ENCODE results near the gene DEFB125. TPM values are rescaled to one million over a fixed set of nuclear protein-coding genes. Genes with fewer than 3 reads are reported as not detected.
"Not testable (repeated sequence)": the region's sequence is repeated elsewhere in the genome, so short reads cannot be mapped to it uniquely, and the experiment has no call there.

Gene DEFB125, protein sequence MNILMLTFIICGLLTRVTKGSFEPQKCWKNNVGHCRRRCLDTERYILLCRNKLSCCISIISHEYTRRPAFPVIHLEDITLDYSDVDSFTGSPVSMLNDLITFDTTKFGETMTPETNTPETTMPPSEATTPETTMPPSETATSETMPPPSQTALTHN
- not detected in 2 replicates for total RNA-seq (2014; rRNA removed; shearing (Covaris generic))

- no peak for DNase-seq (ENCODE audit: low read depth)
These were observed at the start of gene DEFB125 for GRCh38 chr20:87401-87800. Gene DEFB125 (plus strand): TSS chr20:87672. CDS start chr20:87710, 38 bp downstream.

- DNase-seq (ENCODE audit: low read depth): peak; percentile 16
These were observed 27.2 kb upstream of the DEFB125 start for GRCh38 chr20:60035-60918.

DNA sequence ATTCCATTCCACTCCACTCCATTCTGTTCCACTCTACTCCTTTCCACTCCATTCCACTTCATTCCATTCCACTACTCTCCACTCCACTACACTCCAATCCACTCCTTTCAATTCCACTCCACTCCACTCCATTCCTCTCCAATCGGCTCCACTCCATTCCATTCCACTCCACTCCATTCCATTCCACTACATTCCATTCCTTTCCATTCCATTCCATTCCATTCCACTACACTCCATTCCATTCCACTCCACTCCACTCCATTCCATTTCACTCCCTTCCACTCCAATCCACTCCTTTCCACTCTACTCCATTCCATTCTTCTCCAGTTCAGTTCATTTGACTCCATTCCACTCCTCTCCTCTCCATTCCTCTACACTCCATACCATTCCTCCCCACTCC is 26.2 kb upstream of the DEFB125 start:
- DNase-seq (ENCODE audit: low read depth): no peak

- DNase-seq (ENCODE audit: low read depth): no peak
These were observed 25.7 kb upstream of the DEFB125 start for GRCh38 chr20:61757-62156.

DNA sequence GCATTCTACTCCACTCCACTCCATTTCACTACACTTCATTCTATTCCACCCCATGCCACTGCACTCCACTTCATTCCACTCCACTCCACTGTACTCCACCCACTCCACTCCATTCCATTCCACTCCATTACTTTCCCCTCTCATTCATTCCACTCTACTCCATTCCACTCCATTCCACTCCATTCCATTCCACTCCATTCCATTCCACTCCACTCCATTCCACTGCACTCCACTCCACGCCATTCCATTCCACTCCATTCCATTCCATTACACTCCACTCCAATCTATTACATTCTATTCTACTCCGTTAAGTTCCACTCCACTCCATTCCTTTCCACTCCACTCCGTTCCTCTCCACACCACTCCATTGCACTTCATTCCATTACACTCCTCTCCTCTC is 25.0 kb upstream of the DEFB125 start:
- no peak for DNase-seq (ENCODE audit: low read depth)

DNA sequence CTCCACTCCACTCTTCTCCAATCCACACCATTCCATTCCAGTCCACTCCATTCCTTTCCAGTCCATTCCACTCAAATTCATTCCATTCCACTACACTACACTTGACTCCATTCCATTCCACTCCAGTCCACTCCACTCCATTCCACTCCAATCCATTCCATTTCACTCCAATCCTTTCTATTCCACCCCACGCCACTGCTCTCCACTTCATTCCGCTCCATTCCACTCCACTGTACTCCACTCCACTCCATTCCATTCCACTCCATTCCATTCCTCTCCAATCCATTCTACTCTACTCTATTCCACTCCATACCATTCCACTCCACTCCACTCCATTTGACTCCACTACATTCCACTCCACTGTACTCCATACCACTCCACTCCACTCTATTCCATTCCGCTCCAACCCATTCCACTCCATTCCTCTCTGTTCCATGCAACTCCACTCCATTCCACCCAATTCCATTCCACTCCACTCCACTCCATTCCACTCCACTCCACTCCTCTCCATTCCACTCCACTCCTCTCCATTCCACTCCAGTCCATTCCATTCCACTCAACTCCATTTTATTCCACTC is 23.4 kb upstream of the DEFB125 start:
- DNase-seq (ENCODE audit: low read depth): no peak

DNA sequence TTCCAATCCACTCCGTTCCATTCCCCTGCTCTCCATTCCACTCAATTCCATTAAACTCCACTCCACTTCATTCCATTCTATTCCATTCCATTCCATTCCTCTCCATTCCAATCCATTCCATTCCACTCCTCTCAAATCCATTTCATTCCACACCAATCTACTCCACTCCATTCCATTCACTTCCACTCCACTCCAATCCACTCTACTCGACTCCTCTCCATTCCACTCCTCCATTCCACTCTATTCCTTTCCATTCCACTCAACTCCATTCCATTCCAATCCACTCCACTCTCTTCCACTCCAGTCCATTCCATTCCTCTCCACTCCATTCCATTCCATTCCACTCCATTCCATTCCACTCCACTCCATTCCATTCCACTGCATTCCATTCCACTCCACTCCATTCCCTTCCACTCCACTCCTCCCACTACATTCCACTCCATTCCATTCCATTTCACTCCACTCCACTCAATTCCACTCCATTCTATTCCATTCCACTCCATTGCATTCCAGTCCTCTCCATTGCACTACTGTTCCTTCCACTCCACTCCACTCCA is 22.6 kb upstream of the DEFB125 start:
- no peak for DNase-seq (ENCODE audit: low read depth)

DNA sequence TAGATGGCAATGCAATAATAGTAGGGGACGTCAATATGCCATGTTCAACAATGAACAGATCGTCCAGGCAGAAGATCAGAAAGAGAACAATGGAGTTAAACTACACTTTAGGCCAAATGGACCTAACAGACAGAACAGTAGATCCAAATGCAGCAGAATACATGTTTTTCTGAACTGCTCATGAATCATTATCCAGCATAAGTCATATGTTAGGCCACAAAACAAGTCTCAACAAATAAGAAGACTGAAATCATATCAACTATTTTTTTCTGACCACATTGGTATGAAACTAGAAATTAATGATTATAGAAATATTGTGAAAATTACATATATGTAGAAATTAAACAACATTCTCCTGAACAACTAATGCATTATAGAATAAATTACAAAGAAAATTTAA is 10.2 kb upstream of the DEFB125 start:
- DNase-seq (ENCODE audit: low read depth): no peak

- no peak for DNase-seq (ENCODE audit: low read depth)
These were observed 9.1 kb upstream of the DEFB125 start for GRCh38 chr20:78338-78737.

- DNase-seq (ENCODE audit: low read depth): no peak
These were observed 7.9 kb upstream of the DEFB125 start for GRCh38 chr20:79565-79964.

- DNase-seq (ENCODE audit: low read depth): peak; percentile 4
These were observed 3.2 kb downstream of the DEFB125 start for GRCh38 chr20:90651-91050.

DNA sequence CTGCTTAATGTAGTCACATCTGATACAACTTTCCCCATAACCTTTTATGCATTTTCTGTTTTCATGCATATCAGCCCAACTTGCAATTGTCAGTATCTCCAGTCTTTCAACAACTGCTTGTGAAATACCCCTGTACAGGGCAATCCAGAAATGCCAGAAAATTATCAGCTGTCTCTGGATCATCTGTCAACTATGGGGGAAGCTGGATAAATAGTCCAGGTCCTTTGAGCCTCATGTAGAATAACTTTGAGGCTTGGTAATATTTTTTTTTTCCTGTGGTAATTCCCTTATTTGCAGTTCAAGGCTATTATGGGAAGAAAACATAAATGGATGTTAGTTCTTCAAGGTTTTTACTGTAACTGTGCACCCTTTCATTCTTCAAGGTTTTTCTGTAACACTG is 6.2 kb downstream of the DEFB125 start:
- no peak for DNase-seq (ENCODE audit: low read depth)

DNA sequence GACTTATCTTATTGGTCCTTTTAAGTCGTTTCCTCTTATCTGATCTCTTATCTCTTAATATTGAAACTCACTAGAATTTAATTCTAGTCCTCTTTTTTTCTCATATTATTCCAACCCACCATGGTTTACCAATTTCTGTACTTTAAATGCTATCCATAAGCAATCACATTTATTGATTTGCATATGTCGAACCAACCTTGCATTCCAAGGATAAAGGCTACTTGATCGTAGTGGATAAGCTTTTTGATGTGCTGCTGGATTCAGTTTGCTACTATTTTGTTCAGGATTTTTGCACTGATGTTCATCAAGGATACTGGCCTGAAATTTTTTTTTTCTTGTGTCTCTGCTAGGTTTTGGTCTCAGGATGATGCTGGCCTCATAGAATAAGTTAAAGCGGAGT is 7.7 kb downstream of the DEFB125 start:
- no peak for DNase-seq (ENCODE audit: low read depth)

GRCh38 chr20:97691-98090 is 10.2 kb downstream of the DEFB125 start:
- not testable (repeated sequence) for DNase-seq (ENCODE audit: low read depth)

GRCh38 chr20:101975-102374 is 14.5 kb downstream of the DEFB125 start:
- no peak for DNase-seq (ENCODE audit: low read depth)

GRCh38 chr20:103456-103855 is 16.0 kb downstream of the DEFB125 start:
- no peak for DNase-seq (ENCODE audit: low read depth)

DNA sequence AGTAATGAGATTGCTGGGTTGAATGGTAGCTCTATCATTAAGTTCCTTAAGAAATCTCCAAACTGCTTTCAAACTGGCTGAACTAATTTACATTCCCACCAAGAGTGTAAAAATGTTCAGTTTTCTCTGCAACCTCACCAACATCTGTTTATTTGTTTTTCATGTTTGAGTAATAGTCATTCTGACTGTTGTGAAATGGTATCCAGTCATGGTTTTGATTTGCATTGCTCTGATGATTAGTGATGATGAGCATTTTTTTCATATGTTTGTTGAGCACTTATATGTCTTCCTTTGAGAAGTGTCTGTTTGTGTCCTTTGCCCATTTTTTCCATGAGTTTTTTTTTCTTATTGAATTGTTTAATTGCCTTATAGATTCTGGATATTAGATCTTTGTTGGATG is 24.9 kb downstream of the DEFB125 start:
- no peak for DNase-seq (ENCODE audit: low read depth)

GRCh38 chr20:117518-117917 is 30.0 kb downstream of the DEFB125 start:
- DNase-seq (ENCODE audit: low read depth): no peak

DNA sequence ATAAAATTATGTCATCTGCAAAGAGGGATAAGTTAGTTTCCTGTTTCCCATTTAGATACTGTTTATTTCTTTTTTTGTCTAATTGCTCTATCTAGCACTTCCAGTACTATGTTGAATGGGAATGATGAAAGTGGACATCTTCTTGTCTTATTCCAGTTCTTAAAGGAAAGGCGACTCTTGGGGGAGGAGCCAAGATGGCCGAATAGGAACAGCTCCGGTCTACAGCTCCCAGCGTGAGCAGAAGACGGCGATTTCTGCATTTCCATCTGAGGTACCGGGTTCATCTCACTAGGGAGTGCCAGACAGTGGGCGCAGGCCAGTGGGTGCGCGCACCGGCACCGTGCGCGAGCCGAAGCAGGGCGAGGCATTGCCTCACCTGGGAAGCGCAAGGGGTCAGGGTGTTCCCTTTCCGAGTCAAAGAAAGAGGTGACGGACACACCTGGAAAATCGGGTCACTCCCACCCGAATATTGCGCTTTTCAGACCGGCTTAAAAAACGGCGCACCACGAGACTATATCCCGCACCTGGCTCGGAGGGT is 42.4 kb downstream of the DEFB125 start:
- not testable (repeated sequence) for DNase-seq (ENCODE audit: low read depth)

DNA sequence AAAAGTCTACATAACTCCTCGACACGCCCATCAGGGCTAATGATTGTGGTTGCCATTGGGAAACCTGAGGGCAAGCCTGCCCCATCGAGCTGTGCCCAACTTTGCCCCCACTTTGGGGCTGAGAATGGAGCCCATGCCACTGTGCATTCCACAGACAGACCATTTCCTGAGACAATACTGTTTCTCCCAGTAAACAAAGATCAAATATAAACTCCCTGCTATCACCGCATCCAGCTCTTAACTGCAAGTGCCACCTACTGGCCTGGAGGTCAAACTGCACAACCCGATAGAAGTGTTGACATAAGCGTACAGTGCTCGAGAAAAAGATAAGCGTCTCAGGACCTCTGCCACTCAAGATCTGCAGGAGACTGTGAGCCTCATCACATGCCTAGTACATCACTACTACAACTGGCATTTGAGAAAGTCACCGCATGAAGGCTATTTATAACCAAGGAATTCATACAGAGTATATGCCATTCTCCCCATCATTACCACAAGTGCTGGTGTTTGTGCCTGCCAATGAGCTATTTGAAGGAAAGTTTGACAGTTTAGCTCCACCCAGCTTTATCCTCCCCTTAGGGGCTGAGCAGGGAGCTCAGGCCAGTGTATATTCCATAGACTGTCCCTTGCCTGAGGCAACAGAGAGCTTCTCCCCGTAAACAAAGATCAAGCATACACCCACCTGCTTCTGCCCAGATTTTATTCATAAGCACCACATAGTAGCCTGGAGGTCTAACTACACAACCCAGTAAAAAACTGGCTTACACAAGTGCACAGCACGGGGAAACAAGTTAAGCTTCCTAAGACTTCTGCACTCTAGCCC is 50.4 kb downstream of the DEFB125 start:
- DNase-seq (ENCODE audit: low read depth): peak; percentile 24

GRCh38 chr20:142290-142689 is 54.8 kb downstream of the DEFB125 start, which contains the start of gene DEFB126:
Gene DEFB126 (plus strand): TSS chr20:142590. CDS start chr20:142629, 39 bp downstream.
- DNase-seq (ENCODE audit: low read depth): no peak
